ENCODE measurements around the gene USP19. TPM values are rescaled to one million over a fixed set of nuclear protein-coding genes. Genes with fewer than 3 reads are reported as not detected.

The USP19 gene
- total and polyA plus RNA-seq, 2 donors (not counting 1 experiment from before 2014, with no cell fraction given) = 73.5 to 87.3 TPM

- H3K4me2 ChIP-seq (replicated peaks; ENCODE audit: low read depth, low read length, poor library complexity, severe bottlenecking) = no peak overlapping the region
- no peak overlapping the region for H3K27ac Mint-ChIP-seq
- no peak overlapping the region for H3K4me3 Mint-ChIP-seq
- H4K20me1 ChIP-seq (ENCODE audit: control insufficient read depth, insufficient read depth, low read length, poor library complexity, severe bottlenecking) = no peaks in the 10 kb centered on the region
- no peak overlapping the region for H3K27ac ChIP-seq (ENCODE audit: low read length in 2 of 2)
- peaks cover 15% of the 10 kb centered on the region for H3K4me1 Mint-ChIP-seq
- peaks cover 0 to 6% of the 10 kb centered on the region in 2 experiments for H3K36me3 ChIP-seq (replicated peaks in 1 of 2; ENCODE audit: control extremely low read depth in 1 of 2, control insufficient read depth in 1 of 2, extremely low read depth in 1 of 2, insufficient read depth in 2 of 2, low read length in 1 of 2)
- H3K9me3 Mint-ChIP-seq (ENCODE audit: insufficient read depth) = no peaks in the 10 kb centered on the region
- intact Hi-C loops (cut with micrococcal nuclease) = loop anchor here (5.0 kb wide), 1 partner anchor 549 kb away; the partner anchor contains the start of gene APEH
- no peak overlapping the region for H3K9ac ChIP-seq (ENCODE audit: low read length)
- H2AFZ ChIP-seq (ENCODE audit: insufficient read depth, low read depth, low read length, poor library complexity, severe bottlenecking) = no peak overlapping the region
- no peak for ATAC-seq (ENCODE audit: low read depth)
- DNase-seq = no peak
- H3K27me3 ChIP-seq (replicated peaks in 1 of 4; ENCODE audit: control extremely low read depth in 1 of 4, control insufficient read depth in 3 of 4, insufficient read depth in 4 of 4, low read length in 3 of 4) = no peaks in the 10 kb centered on the region
- no peak overlapping the region for H3K4me3 ChIP-seq (ENCODE audit: control extremely low read depth in 1 of 5, extremely low read depth in 1 of 5, insufficient read depth in 1 of 5, low read depth in 2 of 5, low read length in 4 of 5)
- H3K4me1 ChIP-seq (ENCODE audit: control insufficient read depth in 2 of 2, insufficient read depth in 2 of 2, low read length in 2 of 2) = peaks cover 12 to 21% of the 10 kb centered on the region in 2 donors
- ChIA-PET CTCF (no interaction called here), POLR2A (no interaction called here)
- 95% methylated on average over 17 of the region's 17 CpGs for WGBS (ENCODE audit: insufficient coverage)
- H3K9me3 ChIP-seq (ENCODE audit: control extremely low read depth in 1 of 3, control insufficient read depth in 2 of 3, insufficient read depth in 1 of 3, low read length in 2 of 3) = peaks cover 0 to 5% (median 0%) of the 10 kb centered on the region in 3 donors
- peaks cover 3% of the 10 kb centered on the region for H3K79me2 ChIP-seq (ENCODE audit: control insufficient read depth, insufficient read depth, low read length)
- no peaks in the 10 kb centered on the region for H3K27me3 Mint-ChIP-seq
- no peak for TF ChIP-seq CTCF (IDR thresholded peaks at IDR 0.05)
- no peak for TF ChIP-seq EZH2 (IDR thresholded peaks at IDR 0.05; ENCODE audit: borderline replicate concordance, insufficient read depth, low read depth, low read length, poor library complexity, severe bottlenecking)
These were observed 3.1 kb upstream of the USP19 start for GRCh38 chr3:49123687-49124086.

- WGBS (ENCODE audit: insufficient coverage) = 95% methylated on average over 17 of the region's 17 CpGs
- H3K9me3 ChIP-seq (ENCODE audit: control extremely low read depth in 1 of 3, control insufficient read depth in 2 of 3, insufficient read depth in 1 of 3, low read length in 2 of 3) = peaks cover 0 to 5% (median 0%) of the 10 kb centered on the region in 3 donors
- no peaks in the 10 kb centered on the region for H4K20me1 ChIP-seq (ENCODE audit: control insufficient read depth, insufficient read depth, low read length, poor library complexity, severe bottlenecking)
- no peak overlapping the region for H3K4me2 ChIP-seq (replicated peaks; ENCODE audit: low read depth, low read length, poor library complexity, severe bottlenecking)
- intact Hi-C loops (cut with micrococcal nuclease) = loop anchor here (5.0 kb wide), 1 partner anchor 549 kb away; the partner anchor contains the start of gene APEH
- no peaks in the 10 kb centered on the region for H3K27me3 ChIP-seq (replicated peaks in 1 of 4; ENCODE audit: control extremely low read depth in 1 of 4, control insufficient read depth in 3 of 4, insufficient read depth in 4 of 4, low read length in 3 of 4)
- H3K79me2 ChIP-seq (ENCODE audit: control insufficient read depth, insufficient read depth, low read length) = peaks cover 9% of the 10 kb centered on the region
- ChIA-PET POLR2A (no interaction called here), CTCF (interaction anchor here (0.7 kb wide), 1 partner anchor 64 kb away, joined by 4 read pairs; no protein-coding TSS in a partner anchor)
- Mint-ChIP-seq H3K9me3 (ENCODE audit: insufficient read depth) (no peaks in the 10 kb centered on the region), H3K27me3 (no peaks in the 10 kb centered on the region), H3K4me1 (peaks cover 15% of the 10 kb centered on the region), H3K4me3 (no peak overlapping the region), H3K27ac (no peak overlapping the region)
- ATAC-seq (ENCODE audit: low read depth) = no peak
- no peak for TF ChIP-seq EZH2 (IDR thresholded peaks at IDR 0.05; ENCODE audit: borderline replicate concordance, insufficient read depth, low read depth, low read length, poor library complexity, severe bottlenecking)
- no peak for TF ChIP-seq CTCF (IDR thresholded peaks at IDR 0.05)
- no peak overlapping the region for H3K27ac ChIP-seq (ENCODE audit: low read length in 2 of 2)
- no peak for DNase-seq
- H3K4me1 ChIP-seq (ENCODE audit: control insufficient read depth in 2 of 2, insufficient read depth in 2 of 2, low read length in 2 of 2) = peaks cover 12 to 21% of the 10 kb centered on the region in 2 donors
- H3K9ac ChIP-seq (ENCODE audit: low read length) = no peak overlapping the region
- H3K36me3 ChIP-seq (replicated peaks in 1 of 2; ENCODE audit: control extremely low read depth in 1 of 2, control insufficient read depth in 1 of 2, extremely low read depth in 1 of 2, insufficient read depth in 2 of 2, low read length in 1 of 2) = peaks cover 0 to 11% of the 10 kb centered on the region in 2 experiments
- no peak overlapping the region for H3K4me3 ChIP-seq (ENCODE audit: control extremely low read depth in 1 of 5, extremely low read depth in 1 of 5, insufficient read depth in 1 of 5, low read depth in 2 of 5, low read length in 4 of 5)
- no peak overlapping the region for H2AFZ ChIP-seq (ENCODE audit: insufficient read depth, low read depth, low read length, poor library complexity, severe bottlenecking)
These were observed 2.4 kb upstream of the USP19 start for GRCh38 chr3:49122886-49123545.
